Ovary (tissue), 3 donors: Measurements from ENCODE around the gene COL18A1.

Experiments
- EP300 ChIP-seq: sonication (generic); formaldehyde crosslinking; IDR thresholded peaks from one replicate; pipeline ENCODE4 v1.6.1; 2017; ENCODE audit warnings: antibody characterized with exemption
- POLR2A ChIP-seq: fragments of 450-650 bp; IDR thresholded peaks from one replicate; pipeline ENCODE4 v1.6.1; 2017; ENCODE audit warnings: antibody characterized with exemption, mild to moderate bottlenecking, moderate library complexity
- TF ChIP-seq, protein P1 (sequence below), 3 donors: fragments of 450-650 bp in 2 of 3; fragments of 200-600 bp in 1 of 3; IDR thresholded peaks; one replicate each; pipeline versions ENCODE4 v1.5.1 to v1.8.0; 2016 to 2022; ENCODE audit warnings: antibody characterized with exemption in 3 of 3, mild to moderate bottlenecking in 1 of 3
- donor health status: DM: no; HTN: no; CAD: no.

DNA sequence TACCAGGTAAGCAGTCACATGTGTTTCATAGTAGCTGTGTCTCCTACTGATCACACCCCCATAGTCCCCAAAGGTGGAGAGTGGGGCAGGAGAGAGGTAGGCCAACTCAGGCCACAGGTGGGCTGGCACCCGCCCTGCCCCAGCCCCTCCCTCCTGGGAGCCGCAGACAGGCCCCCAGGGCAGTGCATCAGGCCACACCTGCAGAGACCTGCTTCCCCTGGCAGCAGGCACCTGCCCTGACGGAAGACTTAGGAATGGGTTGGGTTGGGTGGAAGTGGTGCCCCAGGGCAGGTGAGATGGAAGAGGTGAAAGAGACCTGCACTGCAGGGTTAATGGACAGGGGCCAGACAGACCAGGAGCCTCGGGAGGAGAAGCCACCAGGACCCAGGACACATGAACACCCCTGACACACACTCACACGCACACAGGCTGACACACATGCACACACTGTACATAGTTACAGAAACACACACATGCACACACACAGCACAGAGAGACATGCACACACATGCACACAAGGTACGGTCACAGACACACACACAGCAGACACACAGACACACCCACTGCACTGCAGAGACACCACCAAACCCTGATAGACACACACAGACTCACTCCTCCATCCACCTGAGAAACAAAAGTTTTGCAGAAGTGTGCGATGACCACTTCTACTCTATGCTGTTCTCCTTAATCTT is 1.7 kb upstream of the COL18A1 start:
- TF ChIP-seq, protein P1, sequence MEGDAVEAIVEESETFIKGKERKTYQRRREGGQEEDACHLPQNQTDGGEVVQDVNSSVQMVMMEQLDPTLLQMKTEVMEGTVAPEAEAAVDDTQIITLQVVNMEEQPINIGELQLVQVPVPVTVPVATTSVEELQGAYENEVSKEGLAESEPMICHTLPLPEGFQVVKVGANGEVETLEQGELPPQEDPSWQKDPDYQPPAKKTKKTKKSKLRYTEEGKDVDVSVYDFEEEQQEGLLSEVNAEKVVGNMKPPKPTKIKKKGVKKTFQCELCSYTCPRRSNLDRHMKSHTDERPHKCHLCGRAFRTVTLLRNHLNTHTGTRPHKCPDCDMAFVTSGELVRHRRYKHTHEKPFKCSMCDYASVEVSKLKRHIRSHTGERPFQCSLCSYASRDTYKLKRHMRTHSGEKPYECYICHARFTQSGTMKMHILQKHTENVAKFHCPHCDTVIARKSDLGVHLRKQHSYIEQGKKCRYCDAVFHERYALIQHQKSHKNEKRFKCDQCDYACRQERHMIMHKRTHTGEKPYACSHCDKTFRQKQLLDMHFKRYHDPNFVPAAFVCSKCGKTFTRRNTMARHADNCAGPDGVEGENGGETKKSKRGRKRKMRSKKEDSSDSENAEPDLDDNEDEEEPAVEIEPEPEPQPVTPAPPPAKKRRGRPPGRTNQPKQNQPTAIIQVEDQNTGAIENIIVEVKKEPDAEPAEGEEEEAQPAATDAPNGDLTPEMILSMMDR (IDR thresholded peaks at IDR 0.05) = no peak
- no peak for TF ChIP-seq POLR2A
- TF ChIP-seq EP300 = no peak
